ENCODE data around the gene IRF6. TPM values are rescaled to one million over a fixed set of nuclear protein-coding genes. Genes with fewer than 3 reads are reported as not detected.
A peak's percentile ranks its signal among the peaks of the same experiment; 100 is the strongest.

IRF6 gene
- polyA plus RNA-seq (2013, experiment 1 of 2), result 0.69 TPM
- 0.64 TPM for polyA plus RNA-seq (2013, experiment 2 of 2)

DNA sequence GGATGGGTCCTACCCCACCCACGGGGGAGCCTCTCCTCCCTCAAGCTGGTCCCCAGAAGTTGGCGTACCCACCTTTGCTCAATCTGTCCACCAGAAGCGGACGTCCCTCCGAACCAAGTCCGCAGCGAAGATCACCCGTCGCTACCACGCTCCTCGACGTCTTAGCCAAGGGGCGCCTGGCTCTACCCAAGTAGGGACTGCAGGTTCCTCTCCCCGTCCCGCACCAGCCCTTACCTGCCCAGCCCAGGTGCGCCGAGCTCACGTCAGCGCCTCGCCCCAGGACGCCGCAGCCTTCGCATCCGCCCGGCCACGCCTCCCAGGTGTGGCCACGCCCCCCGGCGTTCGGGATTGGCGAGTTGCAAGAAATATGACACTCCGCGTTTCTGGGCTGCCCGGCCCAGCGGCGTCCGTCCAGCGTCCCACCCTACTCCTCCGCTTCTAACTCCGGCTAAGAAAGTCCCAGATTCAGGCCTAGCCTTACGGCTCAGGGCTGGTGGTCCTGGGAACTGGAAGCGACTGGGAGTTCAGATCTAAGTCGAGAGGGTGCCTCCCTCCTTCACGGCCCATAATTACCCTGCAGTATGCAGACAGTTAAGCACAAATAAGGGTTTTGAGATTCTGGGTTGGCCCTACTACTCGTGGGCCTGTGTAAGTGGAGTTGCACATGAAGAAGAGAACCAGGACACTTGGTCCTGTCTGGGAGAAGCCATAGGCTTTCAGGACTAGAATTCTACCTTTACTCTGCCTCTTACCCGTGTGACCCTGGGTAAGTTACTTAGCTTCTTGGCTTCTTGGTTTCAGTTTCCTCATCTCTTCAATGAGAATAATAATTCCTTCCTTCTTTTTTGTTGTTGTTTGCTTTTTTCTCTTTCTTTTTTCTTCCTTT lies at the start of gene IRF6:
Gene IRF6 (minus strand): TSS at position 268 of the 886 bp plus-strand sequence. CDS start 4,729 bp downstream, outside the sequence.
- no peak within 1 kb of the TSS for H2BK5ac ChIP-seq (ENCODE audit: low read depth, low read length, poor library complexity, severe bottlenecking)
- no peaks in the 10 kb centered on the region for H3K9me3 ChIP-seq (ENCODE audit: control insufficient read depth, low read length)
- WGBS, result 4% methylated on average over 45 of the region's 46 CpGs
- H4K8ac ChIP-seq (ENCODE audit: low read length), result peak within 1 kb of the TSS; percentile 78
- H3K18ac ChIP-seq (ENCODE audit: low read depth in 1 of 2, low read length in 2 of 2), result peak within 1 kb of the TSS; percentile 73 to 92
- peak within 1 kb of the TSS; percentile 75 for H3K9ac ChIP-seq (ENCODE audit: low read length)
- H3K4me3 ChIP-seq (ENCODE audit: insufficient read depth in 1 of 2, low read depth in 1 of 2, low read length in 2 of 2), result peak within 1 kb of the TSS; percentile 56 to 70
- no peak within 1 kb of the TSS for H3K4ac ChIP-seq (ENCODE audit: low read depth in 1 of 2, low read length in 2 of 2)
- H2AK5ac ChIP-seq (ENCODE audit: low read length, severe bottlenecking), result no peak within 1 kb of the TSS
- H3K4me2 ChIP-seq (ENCODE audit: low read length, poor library complexity, severe bottlenecking), result peak within 1 kb of the TSS; percentile 45
- peak; percentile 80 for DNase-seq
- H4K91ac ChIP-seq (ENCODE audit: low read length), result no peak within 1 kb of the TSS
- no peak within 1 kb of the TSS for H2BK12ac ChIP-seq (ENCODE audit: low read length in 2 of 2)
- H2BK120ac ChIP-seq (ENCODE audit: low read depth, low read length), result no peak within 1 kb of the TSS
- H3K27me3 ChIP-seq (ENCODE audit: control insufficient read depth in 1 of 2, insufficient read depth in 1 of 2, low read length in 2 of 2), result peaks cover 0 to 12% of the 10 kb centered on the region in 2 experiments
- H3K14ac ChIP-seq (ENCODE audit: low read length in 2 of 2), result no peak within 1 kb of the TSS
- no peak within 1 kb of the TSS for H2BK15ac ChIP-seq (ENCODE audit: low read depth, poor library complexity, severe bottlenecking)
- no peak within 1 kb of the TSS for H3K27ac ChIP-seq (ENCODE audit: low read length, poor library complexity, severe bottlenecking)
- H3K23ac ChIP-seq (ENCODE audit: low read length in 2 of 2), result no peak within 1 kb of the TSS
- no peaks in the 10 kb centered on the region for H3K79me1 ChIP-seq (replicated peaks; ENCODE audit: low read length, poor library complexity, severe bottlenecking)
- H3K4me1 ChIP-seq (ENCODE audit: control insufficient read depth, insufficient read depth, low read depth, low read length), result peaks cover 14% of the 10 kb centered on the region
- no peaks in the 10 kb centered on the region for H3K36me3 ChIP-seq (ENCODE audit: control insufficient read depth in 1 of 2, insufficient read depth in 2 of 2, low read depth in 1 of 2, low read length in 2 of 2)
- H2AFZ ChIP-seq (ENCODE audit: low read depth, low read length), result peak within 1 kb of the TSS; percentile 90

DNA sequence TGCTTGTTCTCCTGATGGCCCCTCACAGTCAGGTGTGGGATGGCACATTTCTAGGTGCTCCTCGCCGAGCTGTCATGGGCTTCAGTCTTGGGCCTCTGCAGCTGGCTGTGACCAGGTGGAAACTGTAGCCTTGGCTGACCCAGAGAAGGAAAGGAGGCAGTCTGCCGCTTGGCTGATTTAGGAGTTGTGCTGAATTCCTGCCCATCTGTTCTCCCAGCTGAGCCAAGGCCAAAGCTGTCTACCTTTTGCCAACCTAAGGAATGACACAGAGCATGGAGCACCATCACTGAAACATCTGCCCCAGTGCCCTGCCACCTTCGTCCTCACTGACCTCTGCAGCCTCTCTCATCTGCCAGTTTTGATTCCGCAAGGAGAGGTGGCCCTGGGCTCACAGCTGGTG lies 49.7 kb upstream of the IRF6 start:
- Histone ChIP-seq H3K4me2 (ENCODE audit: low read length, poor library complexity, severe bottlenecking) (no peak overlapping the region), H3K4me1 (ENCODE audit: control insufficient read depth, insufficient read depth, low read depth, low read length) (no peaks in the 10 kb centered on the region), H2AFZ (ENCODE audit: low read depth, low read length) (no peak overlapping the region), H3K4me3 (ENCODE audit: insufficient read depth in 1 of 2, low read depth in 1 of 2, low read length in 2 of 2) (no peak overlapping the region), H3K23ac (ENCODE audit: low read length in 2 of 2) (no peak overlapping the region), H3K14ac (ENCODE audit: low read length in 2 of 2) (no peak overlapping the region), H3K36me3 (ENCODE audit: control insufficient read depth in 1 of 2, insufficient read depth in 2 of 2, low read depth in 1 of 2, low read length in 2 of 2) (peaks cover 17 to 71% of the 10 kb centered on the region in 2 experiments), H3K27ac (ENCODE audit: low read length, poor library complexity, severe bottlenecking) (no peak overlapping the region), H2BK15ac (ENCODE audit: low read depth, poor library complexity, severe bottlenecking) (no peak overlapping the region), H3K9me3 (ENCODE audit: control insufficient read depth, low read length) (no peaks in the 10 kb centered on the region), H3K79me1 (replicated peaks; ENCODE audit: low read length, poor library complexity, severe bottlenecking) (peaks cover 2% of the 10 kb centered on the region), H2AK5ac (ENCODE audit: low read length, severe bottlenecking) (no peak overlapping the region), H2BK5ac (ENCODE audit: low read depth, low read length, poor library complexity, severe bottlenecking) (no peak overlapping the region), H2BK12ac (ENCODE audit: low read length in 2 of 2) (no peak overlapping the region), H3K27me3 (ENCODE audit: control insufficient read depth in 1 of 2, insufficient read depth in 1 of 2, low read length in 2 of 2) (no peaks in the 10 kb centered on the region), H3K18ac (ENCODE audit: low read depth in 1 of 2, low read length in 2 of 2) (no peak overlapping the region), H4K8ac (ENCODE audit: low read length) (no peak overlapping the region), H3K9ac (ENCODE audit: low read length) (no peak overlapping the region), H2BK120ac (ENCODE audit: low read depth, low read length) (no peak overlapping the region), H4K91ac (ENCODE audit: low read length) (no peak overlapping the region), H3K4ac (ENCODE audit: low read depth in 1 of 2, low read length in 2 of 2) (no peak overlapping the region)
- no peak for DNase-seq
- WGBS, result 100% methylated on average over 5 of the region's 5 CpGs

DNA sequence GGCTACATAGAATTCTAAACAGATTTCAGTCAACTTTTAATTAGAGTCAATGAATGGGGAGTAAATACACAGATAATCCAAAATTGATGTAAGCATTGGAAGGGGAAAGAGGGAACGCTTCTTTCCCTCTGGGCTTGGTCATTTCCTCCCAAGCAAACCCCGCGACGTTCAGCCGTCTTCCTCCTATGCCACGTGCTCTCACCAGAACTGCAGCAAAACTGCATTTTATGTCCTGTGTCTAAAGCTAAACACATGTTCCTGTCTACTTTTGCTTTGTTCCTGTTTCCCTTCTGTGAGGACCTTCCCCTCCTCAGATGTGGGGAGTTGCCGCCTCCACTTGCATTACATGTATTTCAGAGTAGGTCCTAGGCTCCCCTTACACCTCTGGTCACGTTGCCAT lies 49.1 kb upstream of the IRF6 start:
- Histone ChIP-seq H2BK15ac (ENCODE audit: low read depth, poor library complexity, severe bottlenecking) (no peak overlapping the region), H3K79me1 (replicated peaks; ENCODE audit: low read length, poor library complexity, severe bottlenecking) (peaks cover 2% of the 10 kb centered on the region), H4K8ac (ENCODE audit: low read length) (no peak overlapping the region), H3K4me2 (ENCODE audit: low read length, poor library complexity, severe bottlenecking) (no peak overlapping the region), H2BK5ac (ENCODE audit: low read depth, low read length, poor library complexity, severe bottlenecking) (no peak overlapping the region), H3K23ac (ENCODE audit: low read length in 2 of 2) (no peak overlapping the region), H3K36me3 (ENCODE audit: control insufficient read depth in 1 of 2, insufficient read depth in 2 of 2, low read depth in 1 of 2, low read length in 2 of 2) (peaks cover 17 to 73% of the 10 kb centered on the region in 2 experiments), H3K14ac (ENCODE audit: low read length in 2 of 2) (no peak overlapping the region), H3K9me3 (ENCODE audit: control insufficient read depth, low read length) (no peaks in the 10 kb centered on the region), H3K18ac (ENCODE audit: low read depth in 1 of 2, low read length in 2 of 2) (no peak overlapping the region), H2BK120ac (ENCODE audit: low read depth, low read length) (no peak overlapping the region), H3K4ac (ENCODE audit: low read depth in 1 of 2, low read length in 2 of 2) (no peak overlapping the region), H3K27ac (ENCODE audit: low read length, poor library complexity, severe bottlenecking) (no peak overlapping the region), H2AK5ac (ENCODE audit: low read length, severe bottlenecking) (no peak overlapping the region), H3K27me3 (ENCODE audit: control insufficient read depth in 1 of 2, insufficient read depth in 1 of 2, low read length in 2 of 2) (no peaks in the 10 kb centered on the region), H3K4me3 (ENCODE audit: insufficient read depth in 1 of 2, low read depth in 1 of 2, low read length in 2 of 2) (no peak overlapping the region), H3K4me1 (ENCODE audit: control insufficient read depth, insufficient read depth, low read depth, low read length) (no peaks in the 10 kb centered on the region), H2BK12ac (ENCODE audit: low read length in 2 of 2) (no peak overlapping the region), H4K91ac (ENCODE audit: low read length) (no peak overlapping the region), H2AFZ (ENCODE audit: low read depth, low read length) (no peak overlapping the region), H3K9ac (ENCODE audit: low read length) (no peak overlapping the region)
- WGBS, result 97% methylated on average over 8 of the region's 8 CpGs
- DNase-seq, result no peak

DNA sequence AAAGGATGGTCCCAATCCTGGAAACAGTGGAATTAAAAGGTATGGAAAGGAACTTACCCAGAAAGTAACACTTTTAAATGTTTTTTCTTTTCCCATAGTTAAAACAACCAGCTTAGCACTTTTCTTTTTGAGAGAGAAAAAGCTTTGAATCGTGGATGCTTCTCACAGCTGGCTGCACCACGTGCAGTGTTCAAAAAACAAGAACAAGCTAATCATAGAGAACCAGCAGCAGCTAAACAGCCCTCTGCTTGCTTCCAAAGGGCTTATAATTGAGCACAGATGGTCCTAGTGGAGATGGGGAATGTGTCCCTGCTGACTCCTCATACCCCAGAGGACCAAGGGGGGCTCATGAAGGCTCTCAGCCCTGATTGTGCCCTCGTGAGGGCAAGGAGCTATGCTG lies 48.3 kb upstream of the IRF6 start:
- no peak overlapping the region for H2AK5ac ChIP-seq (ENCODE audit: low read length, severe bottlenecking)
- peaks cover 3% of the 10 kb centered on the region for H3K79me1 ChIP-seq (replicated peaks; ENCODE audit: low read length, poor library complexity, severe bottlenecking)
- H3K14ac ChIP-seq (ENCODE audit: low read length in 2 of 2), result no peak overlapping the region
- no peak overlapping the region for H3K4ac ChIP-seq (ENCODE audit: low read depth in 1 of 2, low read length in 2 of 2)
- no peak overlapping the region for H2BK120ac ChIP-seq (ENCODE audit: low read depth, low read length)
- no peak overlapping the region for H3K23ac ChIP-seq (ENCODE audit: low read length in 2 of 2)
- no peak overlapping the region for H2AFZ ChIP-seq (ENCODE audit: low read depth, low read length)
- H3K36me3 ChIP-seq (ENCODE audit: control insufficient read depth in 1 of 2, insufficient read depth in 2 of 2, low read depth in 1 of 2, low read length in 2 of 2), result peaks cover 22 to 81% of the 10 kb centered on the region in 2 experiments
- WGBS, result 98% methylated on average over 2 of the region's 3 CpGs
- no peaks in the 10 kb centered on the region for H3K9me3 ChIP-seq (ENCODE audit: control insufficient read depth, low read length)
- H2BK5ac ChIP-seq (ENCODE audit: low read depth, low read length, poor library complexity, severe bottlenecking), result no peak overlapping the region
- DNase-seq, result no peak
- H2BK12ac ChIP-seq (ENCODE audit: low read length in 2 of 2), result no peak overlapping the region
- H3K4me2 ChIP-seq (ENCODE audit: low read length, poor library complexity, severe bottlenecking), result no peak overlapping the region
- no peak overlapping the region for H3K27ac ChIP-seq (ENCODE audit: low read length, poor library complexity, severe bottlenecking)
- H3K9ac ChIP-seq (ENCODE audit: low read length), result no peak overlapping the region
- no peaks in the 10 kb centered on the region for H3K27me3 ChIP-seq (ENCODE audit: control insufficient read depth in 1 of 2, insufficient read depth in 1 of 2, low read length in 2 of 2)
- no peak overlapping the region for H4K91ac ChIP-seq (ENCODE audit: low read length)
- no peak overlapping the region for H3K18ac ChIP-seq (ENCODE audit: low read depth in 1 of 2, low read length in 2 of 2)
- no peak overlapping the region for H4K8ac ChIP-seq (ENCODE audit: low read length)
- no peaks in the 10 kb centered on the region for H3K4me1 ChIP-seq (ENCODE audit: control insufficient read depth, insufficient read depth, low read depth, low read length)
- no peak overlapping the region for H2BK15ac ChIP-seq (ENCODE audit: low read depth, poor library complexity, severe bottlenecking)
- H3K4me3 ChIP-seq (ENCODE audit: insufficient read depth in 1 of 2, low read depth in 1 of 2, low read length in 2 of 2), result no peak overlapping the region

Measured in mesenchymal stem cell (in vitro differentiated cells and primary cell).